ENCODE measurements around the gene FASLG. TPM values are rescaled to one million over a fixed set of nuclear protein-coding genes. Genes with fewer than 3 reads are reported as not detected.

Gene FASLG
- total RNA-seq, 1 donor from 2014 or later, result 1.2 TPM

DNA sequence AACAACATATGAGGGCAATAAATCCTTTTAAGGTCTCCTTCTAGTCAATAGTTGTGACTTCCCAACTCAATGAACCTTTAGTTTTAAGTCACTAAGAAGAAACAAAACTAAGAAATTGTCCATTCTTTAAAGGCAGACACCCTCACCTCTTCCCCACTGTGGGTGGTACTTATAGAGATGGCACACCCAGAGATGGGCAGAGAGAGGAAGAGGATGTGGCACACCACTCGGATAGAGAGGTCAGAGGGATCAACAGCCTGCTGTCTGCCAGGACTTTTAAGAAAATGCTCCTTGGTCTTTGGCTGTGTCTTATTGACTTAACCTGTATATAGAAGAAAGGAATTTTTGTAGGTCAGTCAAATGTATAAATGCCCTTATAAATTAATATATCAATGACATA is 45.1 kb downstream of the FASLG start:
- Histone ChIP-seq H3K9me3 (no peaks in the 10 kb centered on the region), H3K36me3 (no peaks in the 10 kb centered on the region), H3K27ac (no peak overlapping the region), H3K4me3 (no peak overlapping the region), H3K27me3 (ENCODE audit: low read depth) (no peaks in the 10 kb centered on the region), H3K4me1 (no peaks in the 10 kb centered on the region)
- DNase-seq (no peak), ATAC-seq (peak in 1 of 2 donors; percentile 52)
- TF ChIP-seq, protein P1, sequence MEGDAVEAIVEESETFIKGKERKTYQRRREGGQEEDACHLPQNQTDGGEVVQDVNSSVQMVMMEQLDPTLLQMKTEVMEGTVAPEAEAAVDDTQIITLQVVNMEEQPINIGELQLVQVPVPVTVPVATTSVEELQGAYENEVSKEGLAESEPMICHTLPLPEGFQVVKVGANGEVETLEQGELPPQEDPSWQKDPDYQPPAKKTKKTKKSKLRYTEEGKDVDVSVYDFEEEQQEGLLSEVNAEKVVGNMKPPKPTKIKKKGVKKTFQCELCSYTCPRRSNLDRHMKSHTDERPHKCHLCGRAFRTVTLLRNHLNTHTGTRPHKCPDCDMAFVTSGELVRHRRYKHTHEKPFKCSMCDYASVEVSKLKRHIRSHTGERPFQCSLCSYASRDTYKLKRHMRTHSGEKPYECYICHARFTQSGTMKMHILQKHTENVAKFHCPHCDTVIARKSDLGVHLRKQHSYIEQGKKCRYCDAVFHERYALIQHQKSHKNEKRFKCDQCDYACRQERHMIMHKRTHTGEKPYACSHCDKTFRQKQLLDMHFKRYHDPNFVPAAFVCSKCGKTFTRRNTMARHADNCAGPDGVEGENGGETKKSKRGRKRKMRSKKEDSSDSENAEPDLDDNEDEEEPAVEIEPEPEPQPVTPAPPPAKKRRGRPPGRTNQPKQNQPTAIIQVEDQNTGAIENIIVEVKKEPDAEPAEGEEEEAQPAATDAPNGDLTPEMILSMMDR (IDR thresholded peaks at IDR 0.05), result no peak
- intact Hi-C loops (cut with DNase I), result no loop called here

DNA sequence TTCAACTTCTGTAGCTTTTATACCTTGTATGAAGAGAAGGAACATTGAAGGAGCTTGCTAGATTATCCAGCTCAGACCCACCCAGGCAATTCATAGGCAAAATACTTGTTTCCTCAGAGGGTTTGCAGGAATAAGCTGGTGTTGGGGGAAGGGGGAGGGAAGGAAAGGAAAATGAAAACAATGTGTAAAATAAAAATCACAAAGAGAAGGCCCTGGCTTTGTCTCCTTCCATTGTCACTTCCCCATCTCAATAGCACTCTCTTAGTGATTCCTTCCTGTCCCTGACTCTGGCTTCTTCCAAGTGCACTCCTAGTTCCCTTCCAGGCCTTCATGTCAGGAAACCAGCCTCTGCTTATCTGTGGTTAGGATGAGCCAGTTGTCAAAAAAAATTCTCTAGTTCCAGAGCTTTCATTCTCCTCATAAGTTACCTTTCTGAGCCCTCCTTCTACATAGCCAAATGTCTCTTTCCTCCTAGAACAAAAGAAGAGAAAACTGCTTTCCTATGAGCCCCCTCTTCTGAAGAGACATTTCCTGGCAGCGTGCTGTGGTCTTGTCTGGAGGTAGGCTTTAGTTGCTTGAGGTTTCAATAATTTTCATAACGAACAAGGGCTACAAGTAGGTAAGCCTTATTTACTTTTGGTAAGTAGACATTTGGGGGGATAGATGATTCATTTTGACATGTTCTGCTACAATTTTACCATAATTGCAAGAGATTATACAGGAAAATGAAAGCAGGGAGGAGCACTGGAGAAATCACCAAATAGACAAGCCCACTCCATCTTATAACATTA is 45.7 kb downstream of the FASLG start:
- Histone ChIP-seq H3K4me3 (no peak overlapping the region), H3K36me3 (no peaks in the 10 kb centered on the region), H3K4me1 (no peaks in the 10 kb centered on the region), H3K9me3 (no peaks in the 10 kb centered on the region), H3K27me3 (ENCODE audit: low read depth) (no peaks in the 10 kb centered on the region), H3K27ac (no peak overlapping the region)
- no peak for DNase-seq
- ATAC-seq, result no peak
- intact Hi-C loops (cut with DNase I), result no loop called here
- TF ChIP-seq, protein P1 (IDR thresholded peaks at IDR 0.05), result no peak

DNA sequence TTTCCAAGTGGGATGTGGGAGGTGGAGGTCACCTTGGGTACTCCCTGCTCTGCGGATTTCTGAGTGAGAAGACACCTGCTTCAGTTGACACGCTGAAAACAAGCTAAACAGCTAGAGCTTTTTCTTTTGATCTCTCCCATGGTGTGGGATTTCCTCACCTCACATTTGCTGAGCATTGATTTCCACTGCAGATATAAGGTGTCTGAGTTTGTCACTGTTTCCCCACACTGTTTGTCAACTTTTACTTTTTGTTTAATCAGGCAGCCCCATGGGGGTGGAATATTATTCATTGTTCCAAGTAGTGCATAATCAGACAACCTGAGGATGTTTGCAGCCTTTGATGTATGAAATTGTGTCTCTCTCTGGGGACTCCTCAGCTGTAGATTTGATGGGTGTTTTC is 49.5 kb downstream of the FASLG start:
- DNase-seq (no peak), ATAC-seq (no peak)
- Histone ChIP-seq H3K4me3 (no peak overlapping the region), H3K4me1 (no peaks in the 10 kb centered on the region), H3K27me3 (ENCODE audit: low read depth) (no peaks in the 10 kb centered on the region), H3K9me3 (no peaks in the 10 kb centered on the region), H3K27ac (no peak overlapping the region), H3K36me3 (no peaks in the 10 kb centered on the region)
- TF ChIP-seq, protein P1 (IDR thresholded peaks at IDR 0.05), result no peak
- intact Hi-C loops (cut with DNase I), result no loop called here

DNA sequence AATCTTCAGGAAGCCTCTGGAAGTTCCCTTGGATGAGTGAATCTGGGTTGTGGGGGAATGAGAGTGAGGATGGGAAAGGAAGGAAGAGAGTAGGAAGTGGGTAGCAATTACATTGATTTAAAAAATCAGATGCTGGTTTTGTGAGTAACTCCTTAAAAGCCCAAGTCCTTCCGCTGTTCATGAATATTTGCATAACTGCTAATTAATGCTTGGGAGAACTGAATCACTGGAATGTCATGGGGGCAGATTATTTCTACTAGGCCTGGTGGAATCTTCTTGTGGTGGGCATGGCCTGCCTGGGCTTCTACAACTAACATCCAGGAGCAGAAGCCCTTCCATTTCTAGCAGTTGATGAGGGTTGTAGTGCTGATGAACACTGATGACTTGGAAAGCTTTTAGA is 52.7 kb downstream of the FASLG start:
- intact Hi-C loops (cut with DNase I), result no loop called here
- ATAC-seq, result no peak
- H3K4me3 ChIP-seq, result no peak overlapping the region
- no peaks in the 10 kb centered on the region for H3K27me3 ChIP-seq (ENCODE audit: low read depth)
- H3K36me3 ChIP-seq, result no peaks in the 10 kb centered on the region
- H3K4me1 ChIP-seq, result no peaks in the 10 kb centered on the region
- H3K27ac ChIP-seq, result no peak overlapping the region
- no peaks in the 10 kb centered on the region for H3K9me3 ChIP-seq
- no peak for DNase-seq
- TF ChIP-seq, protein P1 (IDR thresholded peaks at IDR 0.05), result no peak

DNA sequence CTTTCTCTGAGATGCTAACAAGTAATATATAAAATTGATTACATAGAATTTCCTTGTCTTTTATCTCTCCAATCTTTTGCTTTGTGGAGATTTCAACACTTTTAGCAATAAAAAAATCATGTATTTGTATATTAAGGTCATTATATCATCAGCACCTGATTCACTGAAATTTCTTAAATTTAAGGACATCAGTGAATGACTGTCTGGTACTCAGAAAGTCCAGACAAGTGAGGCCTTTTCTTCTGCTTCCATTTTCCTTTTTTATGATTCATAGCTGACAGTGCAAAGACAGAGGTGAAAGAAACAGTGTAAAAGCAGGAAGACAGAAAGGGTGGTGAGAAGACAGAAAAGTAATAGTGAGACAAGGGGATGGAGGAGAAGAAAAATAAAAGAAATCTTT is 54.6 kb downstream of the FASLG start:
- intact Hi-C loops (cut with DNase I), result no loop called here
- no peak for DNase-seq
- Histone ChIP-seq H3K9me3 (no peaks in the 10 kb centered on the region), H3K27me3 (ENCODE audit: low read depth) (no peaks in the 10 kb centered on the region), H3K36me3 (no peaks in the 10 kb centered on the region), H3K27ac (no peak overlapping the region), H3K4me3 (no peak overlapping the region), H3K4me1 (no peaks in the 10 kb centered on the region)
- TF ChIP-seq, protein P1 (IDR thresholded peaks at IDR 0.05), result no peak
- ATAC-seq, result no peak

Other genes with a start within 250 kb of the FASLG start
- gene C1orf105, start 238.4 kb upstream of the FASLG start, total RNA-seq, result not detected
- 22.8 TPM for gene PIGC, start 215.0 kb upstream of the FASLG start, total RNA-seq
- gene SUCO, start 126.0 kb upstream of the FASLG start, total RNA-seq, result 32.5 TPM

Data from lower lobe of right lung (tissue), 2 donors.